Prostate gland (tissue), 2 donors: Measurements from ENCODE around the gene EPYC.

Experiments
- CTCF ChIP-seq, 4 experiments: fragments of 200-600 bp in 2 of 4; fragments of 450-650 bp in 2 of 4; sonication (generic) in 2 of 4; IDR thresholded peaks; 1 replicate in 3 of 4; 2 replicates in 1 of 4; pipeline ENCODE4 v1.5.1; 2016 to 2019; ENCODE audit warnings: antibody characterized with exemption in 4 of 4, mild to moderate bottlenecking in 2 of 4, moderate library complexity in 2 of 4
- POLR2AphosphoS5 ChIP-seq: sonication (generic); formaldehyde crosslinking; IDR thresholded peaks from one replicate; pipeline ENCODE4 v1.6.1; 2017; ENCODE audit warnings: antibody characterized with exemption

- TF ChIP-seq POLR2AphosphoS5 (no peak), CTCF (IDR thresholded peaks at IDR 0.05) (peak; percentile 26 to 75 (median 63))
Measured at GRCh38 chr12:90978117-90978770, 26.5 kb downstream of the EPYC start.
